ENCODE data around the gene KDF1. TPM values are rescaled to one million over a fixed set of nuclear protein-coding genes. Genes with fewer than 3 reads are reported as not detected.

Gene KDF1
- total and polyA plus RNA-seq, 2 of the 13 experiments (the other 11 are each of a cell fraction or from before 2014, with no cell fraction given): 1.9 to 4.9 TPM

- TF ChIP-seq DRAP1 (CRISPR knock-in tag; IDR thresholded peaks at IDR 0.05): peak; percentile 81
- no peak for TF ChIP-seq THYN1 (CRISPR knock-in tag; IDR thresholded peaks at IDR 0.05; ENCODE audit: borderline replicate concordance, low read depth)
- TF ChIP-seq ZNF414 (CRISPR knock-in tag; IDR thresholded peaks at IDR 0.05): peak; percentile 53; the same call in 1 of the 2 replicates
- TF ChIP-seq ZNF18 (CRISPR knock-in tag; IDR thresholded peaks at IDR 0.05; ENCODE audit: insufficient replicate concordance): peak; percentile 70
- TF ChIP-seq MEF2D (CRISPR knock-in tag; IDR thresholded peaks at IDR 0.05): 0 out of 2 replicates have a peak, but pooled peaks have one; percentile 56
- no peak for TF ChIP-seq ZNF740 (CRISPR knock-in tag; IDR thresholded peaks at IDR 0.05)
- TF ChIP-seq ZGPAT (CRISPR knock-in tag; IDR thresholded peaks at IDR 0.05): peak; percentile 82
- no peak for TF ChIP-seq ZNF674 (CRISPR knock-in tag; IDR thresholded peaks at IDR 0.05; ENCODE audit: low read depth)
- TF ChIP-seq ZNF816 (CRISPR knock-in tag; IDR thresholded peaks at IDR 0.05; ENCODE audit: borderline replicate concordance): no peak
- no peak for TF ChIP-seq PPARG (CRISPR knock-in tag; conservative IDR thresholded peaks at IDR 0.05)
- TF ChIP-seq ZBTB25 (CRISPR knock-in tag; IDR thresholded peaks at IDR 0.05): no peak
- peak; percentile 62; the same call in 1 of the 2 replicates for TF ChIP-seq THAP7 (CRISPR knock-in tag; IDR thresholded peaks at IDR 0.05)
Measured at GRCh38 chr1:26921540-26922430, 38.5 kb downstream of the KDF1 start, which contains the start of gene NUDC (continued).
